SH-SY5Y (cell line): ENCODE measurements around the gene ZC3HAV1L.

Source experiments
- GATA2 ChIP-seq: IDR thresholded peaks from 2 replicates; pipeline ENCODE4 v1.6.1; 2011; ENCODE audit warnings: mild to moderate bottlenecking, low read depth, low read length
- GATA3 ChIP-seq: IDR thresholded peaks from 2 replicates; pipeline ENCODE4 v1.6.1; 2011; ENCODE audit warnings: low read depth, mild to moderate bottlenecking, low read length, moderate library complexity

DNA sequence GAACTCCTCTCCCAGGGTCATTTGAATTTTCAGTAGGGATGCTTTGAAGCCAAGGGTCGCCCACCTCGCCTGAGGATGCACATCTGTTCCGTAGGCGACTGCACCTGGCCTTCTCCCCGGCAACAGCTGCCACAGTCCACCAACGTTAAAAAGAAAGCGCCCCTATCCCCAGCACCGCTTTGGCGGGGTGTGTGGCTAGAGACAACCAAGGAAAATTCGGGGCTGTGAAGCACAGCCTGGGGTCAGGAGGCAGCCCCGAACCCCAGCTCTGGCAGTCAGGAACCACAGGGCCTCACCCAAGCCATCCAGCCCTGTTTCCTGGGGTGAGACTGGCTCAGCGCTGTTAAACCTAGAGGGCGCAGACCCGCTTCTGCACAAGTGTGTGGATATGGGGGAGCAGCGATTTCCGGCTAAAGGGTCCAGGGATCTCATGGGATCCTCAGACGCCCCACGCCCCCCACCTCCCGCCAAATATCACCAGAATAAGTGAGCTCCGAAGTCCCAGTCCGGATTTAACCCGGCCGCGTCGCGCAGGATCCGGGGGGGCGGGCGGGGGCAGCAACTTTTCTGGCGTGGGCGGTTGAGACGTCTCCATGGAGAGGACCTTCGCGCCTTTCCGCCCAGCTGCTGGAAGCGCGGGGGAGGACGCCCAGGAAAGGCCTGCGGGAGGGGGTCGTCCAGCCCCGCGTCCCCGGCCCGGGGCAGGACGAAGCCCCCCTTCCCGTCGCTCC lies 822 bp downstream of the ZC3HAV1L start:
- TF ChIP-seq GATA3: no peak
- TF ChIP-seq GATA2: no peak
